Measurements from ENCODE around the gene ZNF45.

- TF ChIP-seq CTCF (conservative IDR thresholded peaks at IDR 0.05; ENCODE audit: low read depth, low read length), result no peak
- TF ChIP-seq EZH2 (IDR thresholded peaks at IDR 0.05; ENCODE audit: borderline replicate concordance, low read depth, low read length, poor library complexity, severe bottlenecking), result no peak
Observed at GRCh38 chr19:43936188-43936587, 1.1 kb upstream of the ZNF45 start.

Measured in A673 (cell line).